GM12878 (cell line): Measurements from ENCODE around the gene KLF7. TPM values are rescaled to one million over a fixed set of nuclear protein-coding genes. Genes with fewer than 3 reads are reported as not detected.

Experiments used
- ATAC-seq: fragments of 200-7000 bp; cut with Tn5 transposase; 3 replicates; pipeline ENCODE4 v1.9.1; 2020; ENCODE audit warnings: mild to moderate bottlenecking, moderate library complexity
- BruUV-seq: library from RNA; stranded (reverse); fragments of 400-500 nt; replicated peaks from 2 replicates; lab custom pipeline; 2021; lab: Mats Ljungman, UMichigan
- CTCF ChIA-PET: fragments of 300-600 bp; sonication (Branson Sonifier 250); formaldehyde crosslinking; extraction: SDS; loops from one replicate; lab custom pipeline; 2021; ENCODE audit warnings: inconsistent platforms; lab: Yijun Ruan, JAX
- POLR2A ChIA-PET: fragments of 350-600 bp; formaldehyde crosslinking; extraction: SDS; loops from one replicate; lab custom pipeline; 2021; ENCODE audit warnings: inconsistent platforms; lab: Charles Lee
- RAD21 ChIA-PET: fragments of 300-600 bp; sonication (Branson Sonifier 250); formaldehyde crosslinking; loops from one replicate; lab custom pipeline; 2023; ENCODE audit warnings: antibody characterized with exemption; ENCODE audit not compliant: unreplicated experiment; lab: Charles Lee
- SMC1A ChIA-PET: fragments of 300-600 bp; sonication (Branson Sonifier 250); formaldehyde crosslinking; loops from one replicate; lab custom pipeline; 2023; ENCODE audit not compliant: unreplicated experiment, uncharacterized antibody; lab: Charles Lee
- DNase-seq: peaks from one replicate; pipeline ENCODE4 v3.0.0-alpha.2; 2011; ENCODE audit warnings: low read depth, low spot score
- FAIRE-seq: peaks from 3 replicates; lab custom pipeline; 2011; peaks lifted over from hg19 to GRCh38; lab: Jason Lieb, UNC
- H2AFZ ChIP-seq: 2 replicates; pipeline ENCODE4 v1.6.0; 2011; ENCODE audit warnings: low read depth, low read length, control low read depth; ENCODE audit not compliant: control insufficient read depth
- H3K27ac ChIP-seq: 2 replicates; pipeline ENCODE4 v1.5.1; 2011; ENCODE audit warnings: control low read depth; ENCODE audit not compliant: control insufficient read depth, insufficient read depth
- H3K27me3 ChIP-seq, 2 experiments: replicated peaks in 1 of 2; 2 replicates each; pipeline versions ENCODE4 v1.6.0 to v1.6.1; 2011; ENCODE audit warnings: low read length in 1 of 2; ENCODE audit not compliant: control insufficient read depth in 2 of 2, insufficient read depth in 2 of 2
- H3K36me3 ChIP-seq, 2 experiments: 2 replicates each; pipeline ENCODE4 v1.5.1; 2011; ENCODE audit warnings: low read length in 1 of 2; ENCODE audit not compliant: control insufficient read depth in 2 of 2, insufficient read depth in 2 of 2
- H3K4me1 ChIP-seq: 2 replicates; pipeline ENCODE4 v1.6.1; 2011; ENCODE audit warnings: mild to moderate bottlenecking, low read length, moderate library complexity, mixed read lengths; ENCODE audit not compliant: control insufficient read depth, insufficient read depth
- H3K4me2 ChIP-seq: 2 replicates; pipeline ENCODE4 v1.6.0; 2011; ENCODE audit warnings: control low read depth; ENCODE audit not compliant: control insufficient read depth, insufficient read depth
- H3K4me3 ChIP-seq: fragments of 200-600 bp; sonication (generic); 2 replicates; pipeline ENCODE4 v1.5.1; 2016
- H3K79me2 ChIP-seq: 2 replicates; pipeline ENCODE4 v1.6.0; 2011; ENCODE audit warnings: low read length; ENCODE audit not compliant: control insufficient read depth, insufficient read depth
- H3K9ac ChIP-seq: 2 replicates; pipeline ENCODE4 v1.8.0; 2011; ENCODE audit warnings: low read length, control low read depth, mixed read lengths; ENCODE audit not compliant: control insufficient read depth, insufficient read depth
- H3K9me3 ChIP-seq: replicated peaks from 3 replicates; pipeline ENCODE4 v1.5.1; 2011; ENCODE audit warnings: mild to moderate bottlenecking, low read length; ENCODE audit not compliant: control insufficient read depth, insufficient read depth
- H4K20me1 ChIP-seq: 2 replicates; pipeline ENCODE4 v1.6.0; 2011; ENCODE audit not compliant: control insufficient read depth, insufficient read depth
- CBFB ChIP-seq: IDR thresholded peaks from 2 replicates; pipeline ENCODE4 v1.6.1; 2016; ENCODE audit warnings: antibody characterized with exemption, low read depth
- HCFC1 ChIP-seq: fragments of 150-350 bp; IDR thresholded peaks from 2 replicates; pipeline ENCODE4 v1.6.1; 2014; ENCODE audit warnings: low read length
- YY1 ChIP-seq: IDR thresholded peaks from 2 replicates; pipeline ENCODE4 v1.6.1; 2011; ENCODE audit warnings: low read depth, mild to moderate bottlenecking, low read length
- WGBS: methylation state at CpG from one replicate; pipeline ENCODE4 v1.1.6; 2016; ENCODE audit warnings: low lambda C conversion rate; ENCODE audit not compliant: insufficient replicate concordance, insufficient coverage; ENCODE audit errors: missing lambda C conversion rate; 5-methylcytosine and 5-hydroxymethylcytosine counted together
- in situ Hi-C: fragments of 300-500 bp; cut with MboI; formaldehyde crosslinking; loops from 9 replicates; pipeline ENCODE4 v1.14.3; 2018; ENCODE audit warnings: mixed read lengths
- intact Hi-C: fragments of 100-400 bp; cut with micrococcal nuclease; formaldehyde crosslinking; loops from one replicate; pipeline ENCODE4 v1.14.2; 2022; ENCODE audit not compliant: unreplicated experiment
- polyA plus RNA-seq, 11 experiments: library from polyadenylated mRNA; depleted of rRNA in 4 of 11; unstranded in 6 of 11; stranded (reverse) in 5 of 11; fragments of >200 nt; fragmentation: Nextera tagmentation in 4 of 11; fragmentation: Illumina TruSeq in 1 of 11; extraction: Ambion mirVana in 4 of 11; extraction: Trizol in 1 of 11; gene quantifications; 1 replicate in 1 of 11; 2 replicates in 10 of 11; pipeline versions ENCODE4 v1.2.1 to v1.2.3, GENCODE V29; 2011 to 2016; ENCODE audit warnings: inconsistent platforms in 2 of 11, missing spikeins in 2 of 11, low read depth in 1 of 11
- total RNA-seq, 4 experiments: library from RNA; depleted of rRNA in 3 of 4; stranded (reverse); fragments of >200 nt in 3 of 4; fragmentation: Illumina TruSeq in 1 of 4; extraction: Trizol in 1 of 4; gene quantifications; 2 replicates each; pipeline versions ENCODE4 v1.2.1 to v1.2.3, GENCODE V29; 2013 to 2021
- TF ChIP-seq, protein P1 (sequence below): IDR thresholded peaks from 2 replicates; pipeline ENCODE4 v1.6.1; 2011; ENCODE audit warnings: borderline replicate concordance, low read depth, mild to moderate bottlenecking, moderate library complexity, low read length; ENCODE audit not compliant: insufficient read depth, poor library complexity, severe bottlenecking

Gene KLF7
- total and polyA plus RNA-seq, 10 of the 15 experiments (the other 5 are each of a cell fraction or from before 2014, with no cell fraction given) = 2.4 to 24.8 (median 8.5) TPM

DNA sequence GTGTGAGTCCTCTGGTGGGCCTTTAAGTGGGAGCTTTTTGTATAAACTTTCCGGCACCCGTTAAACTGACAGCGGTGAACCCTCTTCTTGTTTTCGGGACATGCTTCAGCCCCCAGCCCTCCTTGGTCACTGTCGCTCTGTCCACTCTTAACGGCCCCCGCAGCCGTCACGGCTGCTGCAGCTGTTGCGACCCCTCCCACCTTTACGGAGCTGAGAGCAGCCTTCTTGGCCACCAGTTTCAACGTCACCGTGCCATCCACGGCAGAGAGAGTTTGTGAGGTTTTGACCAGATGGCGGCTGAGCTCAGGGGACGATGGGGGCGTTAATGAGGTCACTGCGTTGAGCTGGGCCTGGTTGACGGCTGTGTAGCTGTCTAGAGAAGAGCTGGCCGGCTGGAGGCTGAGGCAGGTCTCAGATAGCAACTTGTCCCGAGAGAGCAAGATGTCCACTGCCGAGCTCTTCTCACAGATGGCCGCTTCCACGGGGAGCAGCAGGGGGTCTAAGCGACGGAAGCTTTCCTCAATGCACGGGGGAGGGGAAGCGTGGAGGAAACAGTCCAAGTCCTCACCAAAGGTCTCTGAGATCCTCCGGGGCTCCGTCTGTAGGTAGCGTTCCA lies 41.9 kb downstream of the KLF7 start:
- Histone ChIP-seq H3K4me3 (no peak overlapping the region), H4K20me1 (no peaks in the 10 kb centered on the region), H3K27me3 (no peaks in the 10 kb centered on the region), H3K79me2 (no peaks in the 10 kb centered on the region; the same call in none of the 2 replicates), H3K4me1 (no peaks in the 10 kb centered on the region), H3K9ac (no peak overlapping the region), H3K4me2 (no peak overlapping the region), H2AFZ (no peak overlapping the region), H3K36me3 (no peaks in the 10 kb centered on the region; a peak in 1 of 4 replicates), H3K9me3 (no peaks in the 10 kb centered on the region; the same call in 2 of the 3 replicates), H3K27ac (no peak overlapping the region)
- WGBS = 98% methylated on average over 31 of the region's 31 CpGs
- ChIA-PET POLR2A (no interaction called here), RAD21 (interaction anchor here (1.0 to 1.3 kb wide), 2 partner anchors 50 to 348 kb away, joined by 3 to 6 read pairs; no protein-coding TSS in a partner anchor), SMC1A (interaction anchor here (1.2 to 1.3 kb wide), 2 partner anchors 9 to 135 kb away, joined by 3 read pairs; no protein-coding TSS in a partner anchor), CTCF (interaction anchor here (0.8 kb wide), 1 partner anchor 8 kb away, joined by 3 read pairs; no protein-coding TSS in a partner anchor)
- no peak for FAIRE-seq
- in situ Hi-C loops (no loop called here), intact Hi-C loops (no loop called here)
- TF ChIP-seq YY1 (no peak), HCFC1 (no peak), CBFB (no peak)
- TF ChIP-seq, protein P1, sequence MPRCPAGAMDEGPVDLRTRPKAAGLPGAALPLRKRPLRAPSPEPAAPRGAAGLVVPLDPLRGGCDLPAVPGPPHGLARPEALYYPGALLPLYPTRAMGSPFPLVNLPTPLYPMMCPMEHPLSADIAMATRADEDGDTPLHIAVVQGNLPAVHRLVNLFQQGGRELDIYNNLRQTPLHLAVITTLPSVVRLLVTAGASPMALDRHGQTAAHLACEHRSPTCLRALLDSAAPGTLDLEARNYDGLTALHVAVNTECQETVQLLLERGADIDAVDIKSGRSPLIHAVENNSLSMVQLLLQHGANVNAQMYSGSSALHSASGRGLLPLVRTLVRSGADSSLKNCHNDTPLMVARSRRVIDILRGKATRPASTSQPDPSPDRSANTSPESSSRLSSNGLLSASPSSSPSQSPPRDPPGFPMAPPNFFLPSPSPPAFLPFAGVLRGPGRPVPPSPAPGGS = no peak
- no peak for DNase-seq
- ATAC-seq = no peak
- no TSS peak for BruUV-seq
